Type B pancreatic cell (in vitro differentiated cells): ENCODE data around the gene SWAP70. TPM values are rescaled to one million over a fixed set of nuclear protein-coding genes. Genes with fewer than 3 reads are reported as not detected.
A peak's percentile ranks its signal among the peaks of the same experiment; 100 is the strongest.

ENCODE experiments used
- DNase-seq: peaks from one replicate; pipeline ENCODE4 v3.0.0; 2021; ENCODE audit warnings: mixed read lengths; ENCODE audit not compliant: unreplicated experiment; ENCODE audit errors: extremely low spot score
- H3K27ac Mint-ChIP-seq: 2 replicates; pipeline ENCODE4 v1.8.0; 2021; ENCODE audit warnings: mild to moderate bottlenecking, mixed read lengths
- H3K27me3 Mint-ChIP-seq: 2 replicates; pipeline ENCODE4 v1.8.0; 2021; ENCODE audit warnings: mixed read lengths
- H3K36me3 Mint-ChIP-seq: 2 replicates; pipeline ENCODE4 v1.8.0; 2021; ENCODE audit warnings: mixed read lengths
- H3K4me1 Mint-ChIP-seq: one replicate; pipeline ENCODE4 v1.8.0; 2021; ENCODE audit warnings: mixed read lengths; ENCODE audit not compliant: unreplicated experiment
- H3K4me3 Mint-ChIP-seq: 2 replicates; pipeline ENCODE4 v1.8.0; 2021; ENCODE audit warnings: mild to moderate bottlenecking, mixed read lengths
- H3K9me3 Mint-ChIP-seq: 2 replicates; pipeline ENCODE4 v1.8.0; 2021; ENCODE audit warnings: mixed read lengths
- CTCF ChIP-seq: fragments of 200-600 bp; sonication (generic); conservative IDR thresholded peaks from 2 replicates; pipeline ENCODE4 v1.5.0; 2021; ENCODE audit warnings: antibody characterized with exemption, mild to moderate bottlenecking
- total RNA-seq: library from RNA; stranded (reverse); gene quantifications from 2 replicates; pipeline ENCODE4 v1.2.1, GENCODE V29; 2021; ENCODE audit warnings: low replicate concordance

Gene SWAP70
- total RNA-seq, 1 donor from 2014 or later, result 18.8 TPM

GRCh38 chr11:9756878-9757277 lies 93.0 kb downstream of the SWAP70 start:
- TF ChIP-seq CTCF, result no peak
- H3K4me3 Mint-ChIP-seq, result peak overlapping the region; percentile 86
- peaks cover 40% of the 10 kb centered on the region for H3K4me1 Mint-ChIP-seq
- peak overlapping the region; percentile 62 for H3K27ac Mint-ChIP-seq
- no peak for DNase-seq
- H3K27me3 Mint-ChIP-seq, result no peaks in the 10 kb centered on the region
- no peaks in the 10 kb centered on the region for H3K36me3 Mint-ChIP-seq
- H3K9me3 Mint-ChIP-seq, result peaks cover 5% of the 10 kb centered on the region

- peak; percentile 97 for TF ChIP-seq CTCF
- H3K9me3 Mint-ChIP-seq, result peaks cover 7% of the 10 kb centered on the region
- H3K4me3 Mint-ChIP-seq, result peak overlapping the region; percentile 86
- DNase-seq, result peak; percentile 90
- H3K4me1 Mint-ChIP-seq, result peaks cover 48% of the 10 kb centered on the region
- H3K27me3 Mint-ChIP-seq, result no peaks in the 10 kb centered on the region
- no peaks in the 10 kb centered on the region for H3K36me3 Mint-ChIP-seq
- H3K27ac Mint-ChIP-seq, result peak overlapping the region; percentile 70
Observed at GRCh38 chr11:9757809-9758636, 94.1 kb downstream of the SWAP70 start.

DNA sequence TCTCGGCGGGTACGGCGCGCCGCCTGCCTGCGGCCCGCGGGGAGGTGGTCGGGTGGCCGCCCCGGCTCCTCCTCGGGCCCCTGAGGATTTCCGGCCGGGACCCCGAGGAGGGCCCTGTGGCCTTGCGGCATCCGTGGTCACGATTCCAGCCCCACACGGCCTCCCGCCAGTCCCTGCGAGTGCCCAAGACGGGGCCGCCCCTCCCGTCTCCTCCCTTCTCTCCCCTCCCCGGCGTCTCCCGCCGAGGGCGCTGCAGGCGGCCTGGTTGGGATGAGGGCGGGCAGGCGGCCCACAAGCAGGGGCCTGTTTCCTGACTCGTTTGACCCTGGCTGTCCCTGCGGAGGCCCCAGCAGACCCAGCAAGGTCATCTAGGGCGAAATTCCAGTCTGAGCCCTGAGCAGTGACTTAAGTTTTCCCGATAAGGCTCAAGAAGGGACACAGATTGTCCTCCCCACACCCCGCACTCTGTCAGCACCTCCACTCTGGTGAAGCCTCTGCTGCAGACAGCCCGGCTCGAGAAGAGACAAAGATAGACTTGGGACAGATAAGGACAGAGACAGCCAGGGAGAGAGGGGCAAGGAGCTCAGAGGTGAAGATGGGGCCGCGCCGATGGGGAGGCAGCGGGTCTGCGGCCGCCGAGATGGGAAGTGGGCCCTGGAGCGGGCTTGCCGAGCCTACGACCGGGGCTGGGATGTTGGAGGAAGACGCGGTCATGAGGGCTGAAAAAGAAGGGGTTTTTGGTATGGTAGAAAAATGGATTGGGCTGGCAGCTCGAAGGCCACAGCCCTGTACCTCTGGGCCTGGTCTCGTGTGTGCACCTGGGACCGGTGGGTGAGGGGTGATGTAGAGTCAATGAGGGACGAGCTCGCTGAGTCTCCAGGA lies 95.0 kb downstream of the SWAP70 start:
- H3K4me1 Mint-ChIP-seq, result peaks cover 48% of the 10 kb centered on the region

GRCh38 chr11:9759519-9760192 lies 95.8 kb downstream of the SWAP70 start:
- Mint-ChIP-seq H3K36me3 (peaks cover 4% of the 10 kb centered on the region), H3K4me3 (peak overlapping the region; percentile 86), H3K27ac (peak overlapping the region; percentile 88), H3K4me1 (peaks cover 50% of the 10 kb centered on the region), H3K27me3 (no peaks in the 10 kb centered on the region), H3K9me3 (peaks cover 11% of the 10 kb centered on the region)
- no peak for DNase-seq
- TF ChIP-seq CTCF, result no peak

More for the DNA sequence above, 95.0 kb downstream of the SWAP70 start:
- H3K27me3 Mint-ChIP-seq, result no peaks in the 10 kb centered on the region
- peak overlapping the region; percentile 86 for H3K4me3 Mint-ChIP-seq
- no peaks in the 10 kb centered on the region for H3K36me3 Mint-ChIP-seq
- H3K9me3 Mint-ChIP-seq, result peaks cover 7% of the 10 kb centered on the region
- DNase-seq, result no peak
- TF ChIP-seq CTCF, result no peak
- H3K27ac Mint-ChIP-seq, result peak overlapping the region; percentile 88

DNA sequence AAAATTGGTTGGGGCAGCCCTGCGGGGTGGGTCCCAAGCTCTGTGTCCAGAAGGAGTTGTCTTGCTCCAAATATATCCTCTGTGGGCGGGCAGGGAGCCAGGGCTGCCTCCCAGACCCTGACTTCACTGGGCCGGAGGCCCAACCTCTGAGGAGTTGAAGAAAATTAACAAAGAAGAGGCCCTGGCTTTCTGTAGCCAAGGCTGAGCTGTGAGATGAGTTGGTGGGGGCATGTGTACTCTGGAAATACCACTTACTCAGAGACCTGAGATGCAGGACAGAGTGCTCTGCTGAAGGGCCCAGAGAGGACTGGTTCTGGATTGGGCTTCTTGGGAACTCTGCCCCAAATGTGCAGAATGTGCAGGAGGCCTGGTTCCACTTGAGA lies 96.3 kb downstream of the SWAP70 start:
- H3K4me1 Mint-ChIP-seq, result peaks cover 54% of the 10 kb centered on the region
- H3K9me3 Mint-ChIP-seq, result peaks cover 11% of the 10 kb centered on the region
- DNase-seq, result no peak
- peaks cover 4% of the 10 kb centered on the region for H3K36me3 Mint-ChIP-seq
- no peaks in the 10 kb centered on the region for H3K27me3 Mint-ChIP-seq
- no peak overlapping the region for H3K4me3 Mint-ChIP-seq
- no peak for TF ChIP-seq CTCF
- no peak overlapping the region for H3K27ac Mint-ChIP-seq
